Heart left ventricle (tissue), 13 donors: ENCODE data around the gene UGP2.

Source experiments
- POLR2A ChIP-seq, 2 donors: fragments of 450-650 bp; IDR thresholded peaks; one replicate each; pipeline ENCODE4 v1.6.1; 2017; ENCODE audit warnings: antibody characterized with exemption in 2 of 2, mild to moderate bottlenecking in 2 of 2, moderate library complexity in 2 of 2
- TF ChIP-seq, protein P1 (sequence below), 12 donors: fragments of 200-600 bp; sonication (generic) in 4 of 12; IDR thresholded peaks; one replicate each; pipeline versions ENCODE4 v1.5.0 to v1.8.0; 2018 to 2022; ENCODE audit warnings: antibody characterized with exemption in 12 of 12, mild to moderate bottlenecking in 5 of 12
- donor health status: ischemic (EF 13 %, LVEDD 7.1; RV severe dilation, severe dysfunction).
- donor health status: DM: no; HTN: yes; CAD: no.
- donor health status: DM: no; HTN: no; CAD: no.
- donor health status: ischemic (EF 25% LVEDD 6.9; RV normal size, moderate dysfunction).
- donor health status: ischemic (EF 25% LVEDD 5.7; RV mildly dilated, moderate dysfunction).
- donor health status: ischemic (EF 35%, LVEDD 5.7; RV mildly dilated, moderate dysfunction).
- donor health status: nonischemic (EF 11% LVEDD 7.7; RV severe dilation, severe dysfunction).
- donor health status: DM: yes; HTN: yes; CAD: no.
- donor health status: PGD.
- donor health status: ischemic (EF 29% LVEDD 5.4; RV normal size, mild dysfunction).
- donor health status: nonischemic (EF 23%, LVEDD 6.1; RV moderate dilation, normal function).

- TF ChIP-seq, protein P1, sequence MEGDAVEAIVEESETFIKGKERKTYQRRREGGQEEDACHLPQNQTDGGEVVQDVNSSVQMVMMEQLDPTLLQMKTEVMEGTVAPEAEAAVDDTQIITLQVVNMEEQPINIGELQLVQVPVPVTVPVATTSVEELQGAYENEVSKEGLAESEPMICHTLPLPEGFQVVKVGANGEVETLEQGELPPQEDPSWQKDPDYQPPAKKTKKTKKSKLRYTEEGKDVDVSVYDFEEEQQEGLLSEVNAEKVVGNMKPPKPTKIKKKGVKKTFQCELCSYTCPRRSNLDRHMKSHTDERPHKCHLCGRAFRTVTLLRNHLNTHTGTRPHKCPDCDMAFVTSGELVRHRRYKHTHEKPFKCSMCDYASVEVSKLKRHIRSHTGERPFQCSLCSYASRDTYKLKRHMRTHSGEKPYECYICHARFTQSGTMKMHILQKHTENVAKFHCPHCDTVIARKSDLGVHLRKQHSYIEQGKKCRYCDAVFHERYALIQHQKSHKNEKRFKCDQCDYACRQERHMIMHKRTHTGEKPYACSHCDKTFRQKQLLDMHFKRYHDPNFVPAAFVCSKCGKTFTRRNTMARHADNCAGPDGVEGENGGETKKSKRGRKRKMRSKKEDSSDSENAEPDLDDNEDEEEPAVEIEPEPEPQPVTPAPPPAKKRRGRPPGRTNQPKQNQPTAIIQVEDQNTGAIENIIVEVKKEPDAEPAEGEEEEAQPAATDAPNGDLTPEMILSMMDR (IDR thresholded peaks at IDR 0.05) = no peak
- no peak for TF ChIP-seq POLR2A (IDR thresholded peaks at IDR 0.05)
Observed at GRCh38 chr2:63843093-63843492, 1.4 kb downstream of the UGP2 start.
